ENCODE results near the gene FKBP15. TPM values are rescaled to one million over a fixed set of nuclear protein-coding genes. Genes with fewer than 3 reads are reported as not detected.
"Not testable (repeated sequence)": the region's sequence is repeated elsewhere in the genome, so short reads cannot be mapped to it uniquely, and the experiment has no call there.

FKBP15 gene
- total RNA-seq, 1 experiment from 2014 or later, result 26.3 TPM

DNA sequence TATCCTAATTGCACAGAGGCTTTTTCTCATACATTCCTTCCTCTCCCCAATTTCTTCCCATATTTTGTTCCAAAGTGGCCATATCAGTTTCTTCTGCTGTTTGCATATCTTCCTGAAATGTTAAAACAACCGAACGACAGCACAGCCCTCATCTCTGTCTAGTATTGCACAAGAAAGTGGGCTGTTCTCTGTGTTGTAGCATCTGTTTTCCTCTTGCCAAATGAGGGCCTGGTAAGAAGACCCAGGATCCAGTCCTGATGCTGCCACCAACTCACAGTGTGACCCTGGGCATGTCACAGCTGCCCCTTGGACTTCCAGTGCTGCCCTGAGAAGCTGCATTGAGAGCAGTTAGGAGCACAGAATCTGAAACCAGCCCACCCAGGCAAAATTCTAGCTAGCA lies 66.1 kb downstream of the FKBP15 start:
- Histone ChIP-seq H3K27ac (peak overlapping the region; percentile 81), H3K36me3 (peaks cover 11% of the 10 kb centered on the region), H3K9me3 (replicated peaks) (no peaks in the 10 kb centered on the region), H3K27me3 (no peaks in the 10 kb centered on the region), H3K4me1 (peaks cover 46% of the 10 kb centered on the region), H3K4me3 (peak overlapping the region; percentile 4; the same call in 1 of the 2 replicates)
- no peak for DNase-seq

DNA sequence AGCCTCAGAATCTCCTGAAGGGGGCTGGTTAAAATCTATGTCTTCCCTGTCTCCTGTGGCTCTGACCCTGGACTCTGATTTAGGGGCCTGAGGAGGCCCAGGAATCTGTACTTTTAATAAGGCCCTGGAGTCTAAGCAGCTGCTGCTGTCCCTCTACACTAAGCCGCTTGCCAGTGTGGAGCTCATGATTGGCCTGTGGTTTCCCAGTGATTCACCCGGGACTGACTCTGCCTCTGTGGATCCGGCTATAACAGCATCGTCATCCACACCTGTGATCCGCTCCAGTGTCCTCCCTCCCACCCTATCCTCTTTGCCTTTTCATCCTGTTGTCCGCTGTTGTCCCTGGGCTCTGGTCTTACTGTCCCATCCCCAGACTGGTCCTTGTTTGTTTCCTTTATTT lies 66.6 kb downstream of the FKBP15 start:
- Histone ChIP-seq H3K4me3 (peak overlapping the region; percentile 4; the same call in 1 of the 2 replicates), H3K9me3 (replicated peaks) (no peaks in the 10 kb centered on the region), H3K27ac (peak overlapping the region; percentile 81), H3K27me3 (no peaks in the 10 kb centered on the region), H3K36me3 (peaks cover 7% of the 10 kb centered on the region), H3K4me1 (peaks cover 46% of the 10 kb centered on the region)
- DNase-seq, result peak; percentile 98 to 99

DNA sequence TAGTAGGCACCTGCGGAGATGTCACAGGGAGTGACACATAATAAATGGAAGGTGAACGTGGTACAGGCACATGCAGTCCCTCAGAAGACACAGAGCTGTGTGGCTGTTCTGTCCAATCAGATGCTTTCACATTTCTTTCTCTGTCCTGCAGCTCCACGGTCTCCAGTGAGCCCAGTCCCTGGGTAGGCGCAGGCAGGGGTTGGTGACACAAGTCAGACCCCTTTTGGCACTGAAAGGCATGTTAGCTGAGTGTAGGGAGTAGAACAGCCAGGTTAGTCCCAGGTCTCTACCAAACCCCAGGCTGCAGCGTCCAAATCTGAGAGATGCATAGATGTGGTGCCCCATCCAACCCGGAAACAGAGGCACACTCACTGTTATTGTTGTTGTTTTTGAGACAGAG lies 67.5 kb downstream of the FKBP15 start:
- peaks cover 46% of the 10 kb centered on the region for H3K4me1 ChIP-seq
- H3K27ac ChIP-seq, result peak overlapping the region; percentile 81
- H3K27me3 ChIP-seq, result no peaks in the 10 kb centered on the region

DNA sequence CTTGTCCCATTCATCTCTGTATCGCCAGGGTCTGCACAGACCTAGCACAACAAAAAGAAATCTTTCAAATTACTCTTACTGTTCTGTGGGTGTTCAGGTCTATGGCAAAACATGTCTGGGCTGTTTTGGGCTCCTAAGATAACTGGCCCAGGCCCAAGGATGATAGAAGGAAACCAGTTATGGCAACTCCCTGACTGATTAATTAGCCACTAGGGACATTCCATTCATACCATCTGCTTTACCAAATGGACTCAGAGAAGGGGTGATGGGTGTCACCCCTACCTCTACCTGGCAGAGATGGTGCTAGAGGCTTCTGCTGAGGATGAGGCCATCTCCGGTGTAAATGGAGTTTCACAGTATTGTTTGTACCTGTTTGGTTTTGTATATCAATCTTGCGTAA lies 68.4 kb downstream of the FKBP15 start:
- Histone ChIP-seq H3K36me3 (no peaks in the 10 kb centered on the region; the same call in 1 of the 2 replicates), H3K27me3 (no peaks in the 10 kb centered on the region), H3K9me3 (replicated peaks) (no peaks in the 10 kb centered on the region), H3K27ac (no peak overlapping the region), H3K4me3 (no peak overlapping the region), H3K4me1 (peaks cover 46% of the 10 kb centered on the region)
- no peak for DNase-seq

More for the DNA sequence above, 67.5 kb downstream of the FKBP15 start:
- DNase-seq, result no peak
- Histone ChIP-seq H3K9me3 (replicated peaks) (no peaks in the 10 kb centered on the region), H3K36me3 (peaks cover 5% of the 10 kb centered on the region), H3K4me3 (no peak overlapping the region)

DNA sequence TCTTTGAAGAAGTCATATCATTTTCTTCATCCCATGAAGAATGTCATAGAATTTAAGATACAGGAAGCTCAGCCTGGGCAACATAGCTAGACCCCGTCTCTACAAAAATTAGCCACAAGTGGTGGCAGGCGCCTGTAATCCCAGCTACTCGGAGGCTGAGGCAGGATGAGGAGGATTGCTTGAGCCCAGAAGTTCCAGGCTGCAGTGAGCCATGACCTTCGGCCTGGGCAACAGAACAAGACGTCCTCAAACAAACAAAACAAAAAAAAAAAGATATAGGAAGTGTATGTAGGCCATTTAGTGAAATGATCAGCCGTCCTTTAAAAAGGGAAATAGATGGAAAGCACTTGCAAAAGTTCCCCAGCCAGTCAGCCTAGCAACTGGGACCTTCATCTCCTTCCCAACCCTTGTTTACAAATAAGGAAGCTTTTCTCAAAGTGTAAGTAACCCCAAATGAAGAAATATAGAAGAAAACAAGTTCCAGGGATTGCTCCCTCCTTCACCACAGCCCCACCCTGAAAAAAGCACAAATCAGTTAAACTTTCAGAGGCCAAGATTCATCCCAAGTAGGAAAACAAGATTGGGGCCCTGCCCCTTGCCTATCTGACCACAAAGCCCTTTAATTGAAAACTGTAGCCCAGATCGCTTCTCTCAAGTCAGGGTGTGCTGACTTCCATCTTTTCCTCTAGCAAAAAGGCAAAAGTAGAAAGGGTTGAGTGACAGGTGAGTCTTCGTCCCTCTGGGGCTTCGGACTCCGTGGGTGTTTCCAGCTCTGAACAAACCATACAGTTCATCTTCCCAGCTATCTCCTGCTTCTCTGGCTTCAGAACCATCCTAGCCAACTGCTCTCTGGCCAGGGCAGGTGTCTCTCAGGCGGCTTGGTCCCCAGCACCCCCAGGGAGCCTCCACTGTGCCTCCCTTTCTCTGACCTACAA lies 69.1 kb downstream of the FKBP15 start:
- DNase-seq, result no peak
- Histone ChIP-seq H3K27me3 (no peaks in the 10 kb centered on the region), H3K36me3 (no peaks in the 10 kb centered on the region; the same call in 1 of the 2 replicates), H3K9me3 (replicated peaks) (no peaks in the 10 kb centered on the region), H3K27ac (no peak overlapping the region), H3K4me1 (peaks cover 46% of the 10 kb centered on the region), H3K4me3 (peak overlapping the region; percentile 83)

DNA sequence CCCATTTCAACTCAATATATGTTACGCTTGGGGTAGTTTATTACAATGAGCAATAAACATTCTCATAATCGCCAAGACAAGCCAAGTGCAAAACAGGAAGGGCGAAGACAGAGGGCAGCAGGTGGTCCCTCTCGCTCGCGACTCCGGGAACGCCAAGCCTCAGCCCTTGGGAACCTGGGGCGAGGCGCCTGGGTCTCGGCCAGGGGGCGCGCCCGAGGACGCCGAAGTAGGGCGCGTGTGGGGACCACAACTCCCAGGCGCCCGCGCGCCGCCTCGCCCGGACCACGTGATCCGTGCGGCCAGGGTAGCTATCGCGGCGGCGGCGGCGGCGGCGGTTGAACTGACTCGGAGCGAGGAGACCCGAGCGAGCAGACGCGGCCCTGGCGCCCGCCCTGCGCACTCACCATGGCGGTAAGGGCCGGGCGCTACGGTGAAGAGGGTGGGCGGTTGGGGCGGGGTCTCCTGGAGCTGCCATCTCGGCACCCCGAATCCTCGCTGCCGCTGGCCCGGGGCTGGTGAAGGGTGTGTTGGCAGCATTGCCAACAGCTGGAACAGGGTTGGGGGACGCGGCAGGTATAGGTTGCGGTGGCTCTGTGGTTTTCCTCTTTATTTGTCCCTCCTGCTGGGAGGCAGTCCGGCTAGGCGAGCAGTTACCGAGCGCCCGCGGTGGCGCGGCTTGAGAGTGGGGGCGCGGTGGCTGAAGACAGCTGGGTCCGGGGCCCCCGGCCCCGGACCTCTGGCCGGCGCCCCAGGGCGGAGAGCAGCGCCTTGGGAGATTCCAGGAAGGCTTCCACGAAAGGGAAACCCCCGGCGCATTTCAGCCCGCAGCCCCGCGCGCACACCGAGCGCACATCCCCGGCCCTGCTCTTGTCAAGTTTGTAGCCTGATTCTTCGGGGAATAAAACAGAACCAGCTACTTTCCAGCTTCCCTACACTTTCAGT lies 70.1 kb downstream of the FKBP15 start, which contains the start of gene SLC31A2:
Gene SLC31A2 (plus strand): TSS at position 338 of the 942 bp plus-strand sequence. CDS start 68 bp downstream, at position 406.
- Histone ChIP-seq H3K4me3 (peak within 1 kb of the TSS; percentile 83), H3K36me3 (no peaks in the 10 kb centered on the region), H3K27ac (peak within 1 kb of the TSS; percentile 77), H3K9me3 (replicated peaks) (no peaks in the 10 kb centered on the region), H3K4me1 (peaks cover 44% of the 10 kb centered on the region), H3K27me3 (no peaks in the 10 kb centered on the region)
- DNase-seq, result peak; percentile 96 to 98

DNA sequence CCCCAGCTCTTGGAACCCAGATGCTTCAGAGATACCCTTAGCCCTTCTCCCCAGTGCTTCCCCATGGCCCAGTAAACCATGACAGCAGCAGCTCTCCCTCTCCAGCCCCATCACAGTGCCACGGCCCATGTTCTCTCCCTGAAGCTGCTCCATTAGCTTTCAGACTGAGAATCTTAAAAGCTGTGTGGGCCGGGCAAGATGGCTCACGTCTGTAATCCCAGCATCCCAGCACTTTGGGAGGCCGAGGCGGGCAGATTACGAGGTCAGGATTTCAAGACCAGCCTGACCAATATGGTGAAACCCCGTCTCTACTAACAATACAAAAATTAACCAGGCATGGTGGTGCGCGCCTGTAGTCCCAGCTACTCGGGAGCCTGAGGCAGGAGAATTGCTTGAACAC lies 71.5 kb downstream of the FKBP15 start:
- H3K36me3 ChIP-seq; H3K27ac ChIP-seq; DNase-seq; H3K4me3 ChIP-seq; H3K27me3 ChIP-seq; H3K9me3 ChIP-seq (replicated peaks): not testable (repeated sequence)
- peaks cover 30% of the 10 kb centered on the region for H3K4me1 ChIP-seq

DNA sequence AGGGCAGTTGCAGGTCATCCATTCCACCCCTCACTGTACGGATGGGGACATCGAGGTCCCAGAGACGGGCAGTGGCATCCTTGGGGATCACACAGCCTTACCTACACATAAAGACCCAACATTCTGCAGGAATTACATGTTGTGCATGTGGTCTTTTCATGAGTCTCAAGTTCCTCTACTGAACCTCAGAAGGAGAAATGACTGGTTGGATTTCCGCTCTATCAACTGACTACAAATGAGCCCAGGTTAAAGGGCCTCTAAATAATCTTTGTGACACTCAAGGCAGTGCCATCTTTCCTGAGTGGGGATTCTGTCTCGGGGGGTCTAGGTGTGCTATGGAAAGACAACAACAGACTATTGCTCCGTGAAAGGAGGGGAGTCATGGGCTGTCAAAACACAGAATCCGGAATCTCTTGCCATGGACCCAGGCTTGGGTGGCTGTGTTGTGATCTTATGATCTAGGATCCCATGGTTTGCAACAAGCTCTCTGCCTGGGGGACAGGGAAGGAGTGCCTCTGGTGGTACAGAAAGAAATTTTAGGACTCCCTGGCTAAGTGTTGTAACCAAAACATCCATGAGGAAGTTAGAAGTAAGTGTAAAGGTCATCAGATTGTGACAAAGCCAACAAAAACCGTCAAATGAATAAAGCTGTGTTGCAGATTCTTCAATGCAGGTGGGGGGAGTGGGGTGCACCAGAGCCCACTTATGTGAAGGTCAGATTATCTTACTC lies 72.1 kb downstream of the FKBP15 start:
- Histone ChIP-seq H3K9me3 (replicated peaks) (no peaks in the 10 kb centered on the region), H3K36me3 (no peaks in the 10 kb centered on the region), H3K4me3 (no peak overlapping the region), H3K27me3 (no peaks in the 10 kb centered on the region), H3K27ac (no peak overlapping the region), H3K4me1 (peaks cover 26% of the 10 kb centered on the region)
- DNase-seq, result no peak

DNA sequence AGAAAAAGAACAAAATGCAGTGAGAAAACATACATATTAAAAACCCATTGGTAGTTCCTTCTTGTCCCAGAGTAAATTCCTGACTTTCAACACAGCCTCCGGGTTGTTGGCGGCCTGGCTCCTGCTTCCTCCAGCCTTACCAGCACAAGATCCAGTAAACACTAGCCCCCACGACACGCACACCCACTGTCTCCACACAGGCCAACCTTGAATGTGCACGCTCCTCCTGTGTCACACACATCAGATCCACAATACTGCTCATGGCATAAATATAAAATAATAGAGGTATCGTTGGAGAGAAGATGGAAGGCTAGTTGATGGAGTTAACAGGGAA lies 72.7 kb downstream of the FKBP15 start:
- H3K36me3 ChIP-seq, result no peaks in the 10 kb centered on the region
- no peak overlapping the region for H3K27ac ChIP-seq
- H3K4me3 ChIP-seq, result no peak overlapping the region
- H3K4me1 ChIP-seq, result peaks cover 21% of the 10 kb centered on the region
- no peaks in the 10 kb centered on the region for H3K9me3 ChIP-seq (replicated peaks)
- H3K27me3 ChIP-seq, result no peaks in the 10 kb centered on the region
- DNase-seq, result no peak

DNA sequence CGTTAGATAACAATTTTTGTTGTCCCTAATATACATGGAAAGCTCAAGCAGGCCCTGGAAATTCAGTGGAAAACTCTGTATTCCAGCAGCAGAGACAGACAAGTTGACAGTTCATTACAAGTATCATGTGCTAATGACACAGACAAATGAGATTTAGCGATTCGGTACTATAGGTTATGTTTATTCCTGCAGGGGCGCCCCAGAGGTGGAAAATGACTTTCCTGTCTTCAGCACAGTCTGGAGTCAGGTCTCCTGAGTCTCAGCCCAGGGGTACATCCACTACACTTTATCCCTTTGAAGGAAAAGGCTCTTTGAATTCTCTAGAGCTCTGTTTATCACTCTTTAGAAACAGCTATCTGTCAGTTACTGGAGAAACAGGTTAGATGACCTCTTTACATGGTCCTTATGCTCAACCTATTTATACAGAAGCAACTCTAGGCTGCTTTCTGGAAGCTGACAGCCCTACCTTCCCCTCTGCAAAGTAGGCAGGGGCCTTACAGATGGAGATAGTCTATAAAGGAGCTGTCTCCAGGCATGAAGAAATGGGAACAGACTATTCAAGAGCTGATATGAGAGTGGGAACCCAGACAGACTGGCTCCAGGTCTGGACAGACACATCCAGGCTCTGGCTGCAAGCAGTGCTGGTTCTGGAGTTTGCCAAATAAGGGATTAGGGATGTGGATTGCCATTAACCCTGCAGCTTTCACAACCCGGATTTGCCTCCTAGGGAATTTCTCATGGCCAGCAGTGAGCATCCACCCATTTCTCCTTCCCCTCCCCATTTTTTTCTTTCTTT lies 77.4 kb downstream of the FKBP15 start:
- Histone ChIP-seq H3K36me3 (no peaks in the 10 kb centered on the region), H3K4me1 (no peaks in the 10 kb centered on the region), H3K9me3 (replicated peaks) (peaks cover 10% of the 10 kb centered on the region), H3K27me3 (no peaks in the 10 kb centered on the region), H3K4me3 (no peak overlapping the region), H3K27ac (no peak overlapping the region)
- no peak for DNase-seq

DNA sequence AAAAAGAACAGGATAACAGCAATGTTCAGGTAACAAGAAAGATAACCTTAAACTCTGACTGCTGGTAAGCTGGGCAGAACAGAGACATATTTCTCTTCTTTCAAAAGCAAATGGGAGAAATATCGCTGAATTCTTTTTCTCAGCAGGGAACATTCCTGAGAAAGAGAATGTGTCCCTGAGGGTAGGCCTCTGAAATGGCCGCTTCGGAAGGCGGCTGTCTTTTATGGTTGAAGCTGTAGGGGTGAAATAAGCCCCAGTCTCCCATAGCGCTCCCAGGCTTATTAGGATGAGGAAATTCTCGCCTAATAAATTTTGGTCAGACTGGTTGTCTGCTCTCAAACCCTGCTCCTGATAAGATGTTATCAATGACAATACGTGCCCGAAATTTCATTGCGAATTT lies 80.2 kb downstream of the FKBP15 start:
- not testable (repeated sequence) for H3K4me1 ChIP-seq, H3K36me3 ChIP-seq, H3K27me3 ChIP-seq, H3K27ac ChIP-seq, DNase-seq, H3K4me3 ChIP-seq
- H3K9me3 ChIP-seq (replicated peaks), result peaks cover 10% of the 10 kb centered on the region

DNA sequence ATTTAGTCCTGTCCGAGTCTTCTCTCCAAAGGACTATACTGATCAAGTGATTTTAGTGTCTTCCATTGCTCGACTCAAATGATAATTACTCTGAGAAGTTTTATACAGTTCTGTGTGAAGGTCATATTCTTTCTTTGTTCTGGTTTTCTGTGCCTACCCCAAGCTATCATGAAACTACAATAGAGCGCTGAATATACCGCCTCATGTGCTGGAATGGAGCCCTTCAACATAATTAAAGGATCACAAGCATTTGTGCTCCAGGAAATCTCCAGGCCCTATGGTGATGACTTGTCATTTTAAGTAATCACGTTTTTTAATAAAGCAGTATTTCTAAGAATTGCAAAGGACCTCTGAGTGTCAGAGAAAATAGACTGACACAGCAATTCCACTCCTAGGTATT lies 81.1 kb downstream of the FKBP15 start:
- Histone ChIP-seq H3K27ac (no peak overlapping the region), H3K27me3 (peaks cover 4% of the 10 kb centered on the region; the same call in 1 of the 2 replicates), H3K36me3 (no peaks in the 10 kb centered on the region), H3K9me3 (replicated peaks) (peaks cover 10% of the 10 kb centered on the region), H3K4me3 (no peak overlapping the region), H3K4me1 (no peaks in the 10 kb centered on the region)
- DNase-seq, result no peak

DNA sequence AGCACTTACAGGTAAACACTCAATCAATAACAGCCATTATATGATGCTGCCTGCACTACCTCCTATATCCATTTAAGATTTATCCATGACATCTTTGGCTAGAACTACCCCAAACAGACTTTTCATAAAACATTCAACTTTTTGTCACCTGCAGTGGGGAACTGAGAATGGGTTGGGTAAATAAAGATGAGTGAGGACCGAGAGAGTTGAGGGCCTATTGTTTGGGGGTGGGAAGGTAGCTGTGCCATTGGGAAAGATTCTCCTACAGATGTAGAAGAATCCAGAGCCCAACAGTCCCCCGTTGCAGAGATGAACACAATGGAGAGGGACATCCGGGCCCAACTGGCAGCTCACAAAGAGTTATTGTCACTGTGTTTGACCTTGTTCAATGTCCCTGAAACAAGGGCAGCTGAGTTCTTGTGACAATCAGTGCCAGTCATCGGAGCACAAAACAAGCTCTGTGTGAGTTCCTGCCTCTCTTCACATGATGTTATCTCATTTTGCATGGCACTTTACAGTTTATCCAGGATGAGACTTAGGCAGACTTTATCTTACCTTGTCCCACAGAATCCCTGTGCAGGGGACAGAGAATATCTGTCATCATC lies 81.8 kb downstream of the FKBP15 start:
- H3K4me1 ChIP-seq, result no peaks in the 10 kb centered on the region
- no peak overlapping the region for H3K4me3 ChIP-seq
- no peaks in the 10 kb centered on the region for H3K36me3 ChIP-seq
- no peak for DNase-seq
- peaks cover 10% of the 10 kb centered on the region for H3K9me3 ChIP-seq (replicated peaks)
- no peak overlapping the region for H3K27ac ChIP-seq
- peaks cover 4% of the 10 kb centered on the region; the same call in 1 of the 2 replicates for H3K27me3 ChIP-seq

Data from SJCRH30 (cell line).